ENCODE results near the gene CHST15.

- TF ChIP-seq CTCF (conservative IDR thresholded peaks at IDR 0.05; ENCODE audit: low read length): no peak
- no peak for TF ChIP-seq EZH2phosphoT487 (IDR thresholded peaks at IDR 0.05; ENCODE audit: borderline replicate concordance)
Observed at GRCh38 chr10:124109261-124109660, 15.9 kb upstream of the CHST15 start.

Data from Loucy (cell line).